Loucy (cell line): Measurements from ENCODE around the gene FBRSL1.
"Not testable (repeated sequence)": the region's sequence is repeated elsewhere in the genome, so short reads cannot be mapped to it uniquely, and the experiment has no call there.

Experiments
- H2AFZ ChIP-seq: fragments of 200-600 bp; sonication (generic); 2 replicates; pipeline ENCODE4 v1.6.0; 2016; ENCODE audit warnings: antibody characterized with exemption, mild to moderate bottlenecking, low read length, moderate library complexity
- H3F3A ChIP-seq: fragments of 200-600 bp; 2 replicates; pipeline ENCODE4 v1.6.0; 2016; ENCODE audit warnings: antibody characterized with exemption, low read depth, mild to moderate bottlenecking
- H3K27me3 ChIP-seq: fragments of 200-600 bp; sonication (generic); 2 replicates; pipeline ENCODE4 v1.6.1; 2014; ENCODE audit warnings: low read length, mild to moderate bottlenecking; ENCODE audit not compliant: insufficient read depth, poor library complexity, severe bottlenecking
- H3K36me3 ChIP-seq: fragments of 200-600 bp; sonication (generic); 2 replicates; pipeline ENCODE4 v1.6.1; 2016; ENCODE audit warnings: low read length; ENCODE audit not compliant: insufficient read depth
- H3K4me1 ChIP-seq: fragments of 200-600 bp; sonication (generic); 2 replicates; pipeline ENCODE4 v1.5.1; 2014; ENCODE audit warnings: low read length, mild to moderate bottlenecking; ENCODE audit not compliant: insufficient read depth, poor library complexity, severe bottlenecking
- H3K4me2 ChIP-seq: fragments of 200-600 bp; sonication (generic); 2 replicates; pipeline ENCODE4 v1.6.0; 2014; ENCODE audit warnings: antibody characterized with exemption, low read length, low read depth, mild to moderate bottlenecking; ENCODE audit not compliant: poor library complexity, severe bottlenecking
- H3K4me3 ChIP-seq: fragments of 200-600 bp; sonication (generic); 2 replicates; pipeline ENCODE4 v1.5.1; 2014; ENCODE audit warnings: low read length, mild to moderate bottlenecking, mixed read lengths; ENCODE audit not compliant: poor library complexity, severe bottlenecking
- H3K79me2 ChIP-seq: fragments of 200-600 bp; sonication (generic); 2 replicates; pipeline ENCODE4 v1.6.1; 2014; ENCODE audit warnings: low read length; ENCODE audit not compliant: insufficient read depth
- H3K9ac ChIP-seq: fragments of 200-600 bp; sonication (generic); 2 replicates; pipeline ENCODE4 v1.6.0; 2014; ENCODE audit warnings: mild to moderate bottlenecking, low read depth, low read length, moderate library complexity; ENCODE audit not compliant: poor library complexity, severe bottlenecking
- H3K9me2 ChIP-seq: fragments of 200-600 bp; sonication (generic); replicated peaks from 2 replicates; pipeline ENCODE4 v1.6.1; 2016; ENCODE audit warnings: low read depth, low read length, mixed read lengths
- H3K9me3 ChIP-seq: fragments of 200-600 bp; sonication (generic); 2 replicates; pipeline ENCODE4 v1.6.1; 2014; ENCODE audit warnings: mild to moderate bottlenecking, antibody characterized with exemption, low read length, low read depth; ENCODE audit not compliant: insufficient read depth
- H4K20me1 ChIP-seq: fragments of 200-600 bp; sonication (generic); 2 replicates; pipeline ENCODE4 v1.6.0; 2014; ENCODE audit warnings: antibody characterized with exemption, low read length, mild to moderate bottlenecking; ENCODE audit not compliant: insufficient read depth, poor library complexity, severe bottlenecking
- CTCF ChIP-seq: fragments of 200-600 bp; sonication (generic); conservative IDR thresholded peaks from 2 replicates; pipeline ENCODE4 v1.5.1; 2014; ENCODE audit warnings: mild to moderate bottlenecking, antibody characterized with exemption, low read length
- EZH2phosphoT487 ChIP-seq: fragments of 200-600 bp; IDR thresholded peaks from 2 replicates; pipeline ENCODE4 v1.6.1; 2018; ENCODE audit warnings: antibody characterized with exemption, mild to moderate bottlenecking, moderate library complexity, borderline replicate concordance

FBRSL1 gene

GRCh38 chr12:132530851-132531250 lies 40.9 kb downstream of the FBRSL1 start:
- Histone ChIP-seq H2AFZ (no peak overlapping the region), H4K20me1 (no peaks in the 10 kb centered on the region), H3K4me1 (peaks cover 8% of the 10 kb centered on the region), H3K4me3 (no peak overlapping the region), H3K79me2 (no peaks in the 10 kb centered on the region), H3K9me2 (no peaks in the 10 kb centered on the region), H3K4me2 (no peak overlapping the region), H3K27me3 (no peaks in the 10 kb centered on the region), H3F3A (no peaks in the 10 kb centered on the region), H3K36me3 (peaks cover 3% of the 10 kb centered on the region; the same call in 1 of the 2 replicates), H3K9ac (no peak overlapping the region), H3K9me3 (no peaks in the 10 kb centered on the region)
- TF ChIP-seq EZH2phosphoT487 (no peak), CTCF (no peak)

- H3K27me3 ChIP-seq = not testable (repeated sequence)
These were observed 43.0 kb downstream of the FBRSL1 start for GRCh38 chr12:132532711-132533583.

GRCh38 chr12:132533584-132533958 lies 43.6 kb downstream of the FBRSL1 start:
- H3K36me3 ChIP-seq = peaks cover 3% of the 10 kb centered on the region; the same call in 1 of the 2 replicates
- no peaks in the 10 kb centered on the region for H3K9me2 ChIP-seq
- H3K9me3 ChIP-seq = no peaks in the 10 kb centered on the region
- no peaks in the 10 kb centered on the region for H3F3A ChIP-seq
- no peak overlapping the region for H2AFZ ChIP-seq
- no peak for TF ChIP-seq CTCF
- TF ChIP-seq EZH2phosphoT487 = no peak
- no peak overlapping the region for H3K4me2 ChIP-seq
- H3K4me3 ChIP-seq = no peak overlapping the region
- H3K4me1 ChIP-seq = peaks cover 8% of the 10 kb centered on the region
- no peaks in the 10 kb centered on the region for H4K20me1 ChIP-seq
- H3K27me3 ChIP-seq = no peaks in the 10 kb centered on the region
- H3K9ac ChIP-seq = no peak overlapping the region
- no peaks in the 10 kb centered on the region for H3K79me2 ChIP-seq

More at GRCh38 chr12:132532711-132533583, 43.0 kb downstream of the FBRSL1 start:
- H3K4me1 ChIP-seq, H3K4me2 ChIP-seq, H3F3A ChIP-seq, H3K4me3 ChIP-seq, H3K36me3 ChIP-seq, H3K9me2 ChIP-seq, H3K9ac ChIP-seq, H4K20me1 ChIP-seq, H2AFZ ChIP-seq, H3K9me3 ChIP-seq, H3K79me2 ChIP-seq: not testable (repeated sequence)

GRCh38 chr12:132534076-132534475 lies 44.1 kb downstream of the FBRSL1 start:
- Histone ChIP-seq H4K20me1 (no peaks in the 10 kb centered on the region), H3K9me3 (no peaks in the 10 kb centered on the region), H3K27me3 (no peaks in the 10 kb centered on the region), H3K9me2 (no peaks in the 10 kb centered on the region), H3K9ac (no peak overlapping the region), H3F3A (no peaks in the 10 kb centered on the region), H3K4me2 (no peak overlapping the region), H3K4me3 (no peak overlapping the region), H2AFZ (no peak overlapping the region), H3K4me1 (peaks cover 8% of the 10 kb centered on the region), H3K36me3 (peaks cover 2% of the 10 kb centered on the region; the same call in 1 of the 2 replicates), H3K79me2 (no peaks in the 10 kb centered on the region)
- TF ChIP-seq CTCF = no peak
